ENCODE results near the gene TTI1. TPM values are rescaled to one million over a fixed set of nuclear protein-coding genes. Genes with fewer than 3 reads are reported as not detected.

Gene TTI1
- total and polyA plus RNA-seq, 2 donors (not counting 1 experiment from before 2014, with no cell fraction given): 13.9 to 33.9 TPM

DNA sequence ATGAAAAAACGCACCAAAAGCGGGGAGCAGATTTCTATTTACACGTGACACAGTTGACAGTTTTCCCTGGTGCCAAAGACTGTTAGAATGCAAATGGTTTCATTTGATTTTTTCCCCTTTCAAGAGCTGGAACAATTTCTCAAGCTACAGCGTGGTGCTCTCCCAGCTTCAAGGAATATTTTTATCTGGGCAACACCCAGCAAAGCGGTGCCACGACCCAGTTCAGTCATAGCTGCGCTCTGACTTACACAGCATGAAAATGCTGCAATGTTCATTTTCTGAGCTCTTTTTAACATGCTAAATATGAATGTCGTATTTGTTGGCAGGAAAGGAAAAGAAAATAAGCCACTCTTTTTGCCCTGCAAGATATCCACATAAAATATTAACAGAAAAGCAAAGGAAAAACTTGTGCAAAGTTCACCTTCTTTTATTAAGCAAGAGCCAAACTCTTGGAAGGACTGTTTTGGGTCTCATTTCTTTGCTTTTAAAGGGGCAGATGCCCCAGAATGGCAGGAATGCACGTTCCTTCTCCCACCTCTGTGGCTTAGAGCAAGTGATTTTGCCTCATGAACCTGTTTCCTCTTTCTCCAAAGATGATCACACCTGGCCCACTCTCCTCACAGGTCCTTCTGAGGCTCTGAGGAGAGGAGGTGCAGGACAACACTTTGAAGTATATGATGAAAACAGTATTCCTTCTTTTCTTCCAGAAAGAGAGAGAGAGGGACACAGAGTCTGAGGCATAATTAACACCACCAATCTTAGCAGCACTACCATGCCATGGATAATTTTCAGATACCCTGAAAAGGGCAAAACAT lies 47.0 kb downstream of the TTI1 start:
- 83% methylated on average over 6 of the region's 9 CpGs for WGBS (ENCODE audit: insufficient coverage)
- Mint-ChIP-seq H3K9me3 (ENCODE audit: insufficient read depth) (no peaks in the 10 kb centered on the region), H3K4me3 (no peak overlapping the region), H3K27ac (no peak overlapping the region), H3K27me3 (no peaks in the 10 kb centered on the region), H3K4me1 (peaks cover 12% of the 10 kb centered on the region)
- Histone ChIP-seq H3K4me3 (ENCODE audit: control extremely low read depth in 1 of 5, extremely low read depth in 1 of 5, insufficient read depth in 1 of 5, low read depth in 2 of 5, low read length in 4 of 5) (no peak overlapping the region), H3K4me1 (ENCODE audit: control insufficient read depth in 2 of 2, insufficient read depth in 2 of 2, low read length in 2 of 2) (peaks cover 8 to 13% of the 10 kb centered on the region in 2 donors), H3K27ac (ENCODE audit: low read length in 2 of 2) (no peak overlapping the region), H3K4me2 (replicated peaks; ENCODE audit: low read depth, low read length, poor library complexity, severe bottlenecking) (no peak overlapping the region), H3K36me3 (replicated peaks in 1 of 2; ENCODE audit: control extremely low read depth in 1 of 2, control insufficient read depth in 1 of 2, extremely low read depth in 1 of 2, insufficient read depth in 2 of 2, low read length in 1 of 2) (peaks cover 2 to 50% of the 10 kb centered on the region in 2 experiments), H3K79me2 (ENCODE audit: control insufficient read depth, insufficient read depth, low read length) (no peaks in the 10 kb centered on the region), H2AFZ (ENCODE audit: insufficient read depth, low read depth, low read length, poor library complexity, severe bottlenecking) (no peak overlapping the region), H3K27me3 (replicated peaks in 1 of 4; ENCODE audit: control extremely low read depth in 1 of 4, control insufficient read depth in 3 of 4, insufficient read depth in 4 of 4, low read length in 3 of 4) (no peaks in the 10 kb centered on the region), H4K20me1 (ENCODE audit: control insufficient read depth, insufficient read depth, low read length, poor library complexity, severe bottlenecking) (no peaks in the 10 kb centered on the region), H3K9me3 (ENCODE audit: control extremely low read depth in 1 of 3, control insufficient read depth in 2 of 3, insufficient read depth in 1 of 3, low read length in 2 of 3) (no peaks in the 10 kb centered on the region), H3K9ac (ENCODE audit: low read length) (no peak overlapping the region)
- TF ChIP-seq CTCF (IDR thresholded peaks at IDR 0.05) (no peak), EZH2 (IDR thresholded peaks at IDR 0.05; ENCODE audit: borderline replicate concordance, insufficient read depth, low read depth, low read length, poor library complexity, severe bottlenecking) (no peak)
- DNase-seq (no peak), ATAC-seq (ENCODE audit: low read depth) (no peak)
- intact Hi-C loops (cut with micrococcal nuclease): no loop called here
- POLR2A ChIA-PET: interaction anchor here (0.7 kb wide), 1 partner anchor 9 kb away, joined by 5 read pairs; no protein-coding TSS in a partner anchor
- CTCF ChIA-PET: no interaction called here

Measured in B cell (primary cell).